Common myeloid progenitor, CD34-positive (primary cell): ENCODE measurements around the gene COPZ2.

Experiments used
- CTCF ChIA-PET: fragments of 350-600 bp; sonication (Branson Sonifier 250); formaldehyde crosslinking; loops from one replicate; lab custom pipeline; 2021; ENCODE audit warnings: antibody characterized with exemption; lab: Charles Lee
- POLR2A ChIA-PET: fragments of 350-600 bp; sonication (Branson Sonifier 250); formaldehyde crosslinking; loops from one replicate; lab custom pipeline; 2021; ENCODE audit warnings: antibody characterized with exemption; lab: Charles Lee
- DNase-seq, 3 donors: peaks; one replicate each; pipeline versions ENCODE4 v3.0.0 to v3.0.0-alpha.2; 2013
- H3K27ac ChIP-seq, 2 experiments: 1 replicate in 1 of 2; 2 replicates in 1 of 2; pipeline ENCODE4 v1.7.0; 2013; ENCODE audit warnings: inconsistent platforms in 2 of 2, low read length in 2 of 2, mild to moderate bottlenecking in 2 of 2, low read depth in 1 of 2, moderate library complexity in 1 of 2; ENCODE audit not compliant: severe bottlenecking in 2 of 2, insufficient read depth in 1 of 2, poor library complexity in 1 of 2
- H3K27me3 ChIP-seq, 5 experiments: replicated peaks in 2 of 5; 1 replicate in 3 of 5; 2 replicates in 2 of 5; pipeline versions ENCODE4 v1.6.1 to v1.7.0; 2013; ENCODE audit warnings: low read length in 4 of 5, mild to moderate bottlenecking in 2 of 5, moderate library complexity in 2 of 5, inconsistent platforms in 1 of 5; ENCODE audit not compliant: insufficient read depth in 5 of 5, control insufficient read depth in 4 of 5
- H3K36me3 ChIP-seq, 4 experiments: 1 replicate in 2 of 4; 2 replicates in 2 of 4; pipeline versions ENCODE4 v1.6.1 to v1.7.0; 2013; ENCODE audit warnings: low read length in 3 of 4, control low read depth in 1 of 4, mild to moderate bottlenecking in 1 of 4; ENCODE audit not compliant: control insufficient read depth in 4 of 4, insufficient read depth in 4 of 4
- H3K4me1 ChIP-seq, 4 experiments: 1 replicate in 3 of 4; 2 replicates in 1 of 4; pipeline versions ENCODE4 v1.6.1 to v1.7.1; 2013; ENCODE audit warnings: low read length in 3 of 4, mild to moderate bottlenecking in 3 of 4, control low read depth in 1 of 4, inconsistent platforms in 1 of 4, moderate library complexity in 1 of 4; ENCODE audit not compliant: control insufficient read depth in 4 of 4, insufficient read depth in 4 of 4; ENCODE audit errors: control extremely low read depth in 1 of 4
- H3K4me3 ChIP-seq, 7 experiments: 1 replicate in 4 of 7; 2 replicates in 3 of 7; pipeline versions ENCODE4 v1.5.1 to v1.7.0; 2013; ENCODE audit warnings: mild to moderate bottlenecking in 7 of 7, low read length in 6 of 7, moderate library complexity in 6 of 7, inconsistent platforms in 2 of 7, low read depth in 2 of 7, control low read depth in 1 of 7; ENCODE audit not compliant: insufficient read depth in 4 of 7, control insufficient read depth in 1 of 7; ENCODE audit errors: extremely low read depth in 1 of 7
- H3K9me3 ChIP-seq, 5 experiments: 1 replicate in 4 of 5; 2 replicates in 1 of 5; pipeline versions ENCODE4 v1.6.1 to v1.7.1; 2013; ENCODE audit warnings: low read length in 4 of 5, mild to moderate bottlenecking in 2 of 5, inconsistent platforms in 1 of 5, low read depth in 1 of 5, moderate library complexity in 1 of 5; ENCODE audit not compliant: control insufficient read depth in 4 of 5, insufficient read depth in 2 of 5; ENCODE audit errors: control extremely low read depth in 1 of 5
- WGBS: methylation state at CpG from one replicate; pipeline ENCODE4 v1.1.5; 2013; ENCODE audit not compliant: insufficient coverage; 5-methylcytosine and 5-hydroxymethylcytosine counted together

COPZ2 gene

DNA sequence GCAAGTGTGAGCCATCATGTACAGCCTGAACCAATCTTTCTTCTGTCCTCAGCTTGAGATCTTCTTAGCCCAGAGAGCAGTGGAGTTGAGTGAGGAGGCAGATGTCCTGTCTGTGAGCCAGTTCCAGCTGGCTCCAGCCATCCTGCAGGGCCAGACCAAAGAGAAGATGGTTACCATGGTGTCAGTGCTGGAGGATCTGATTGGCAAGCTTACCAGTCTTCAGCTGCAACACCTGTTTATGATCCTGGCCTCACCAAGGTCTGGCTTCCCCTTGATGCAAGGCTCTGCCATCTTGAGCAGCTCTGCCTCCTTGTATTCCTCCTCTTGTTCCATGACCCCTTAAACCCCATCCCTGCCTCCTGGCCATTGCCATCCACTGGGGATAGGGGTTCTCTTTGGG, 57.1 kb downstream of the COPZ2 start:
- Histone ChIP-seq H3K4me1 (peaks cover 4 to 45% (median 41%) of the 10 kb centered on the region in 4 experiments), H3K36me3 (peaks cover 17 to 68% (median 36%) of the 10 kb centered on the region in 4 experiments), H3K27me3 (no peaks in the 10 kb centered on the region), H3K9me3 (no peaks in the 10 kb centered on the region), H3K27ac (no peak overlapping the region), H3K4me3 (no peak overlapping the region)
- ChIA-PET POLR2A (no interaction called here), CTCF (interaction anchor here (0.7 to 29.2 kb wide), 6 partner anchors 9 to 100 kb away, joined by 3 to 511 read pairs (median 52); partner anchors contain the start of genes CDK5RAP3, PNPO and PRR15L)
- DNase-seq, result no peak

GRCh38 chr17:47978324-47978723, 59.3 kb downstream of the COPZ2 start:
- DNase-seq, result peak; percentile 57 to 81 (median 79)
- 27% methylated on average over 6 of the region's 7 CpGs for WGBS
- Histone ChIP-seq H3K27ac (no peak overlapping the region), H3K9me3 (no peaks in the 10 kb centered on the region), H3K36me3 (peaks cover 18 to 80% (median 53%) of the 10 kb centered on the region in 4 experiments), H3K27me3 (no peaks in the 10 kb centered on the region), H3K4me3 (no peak overlapping the region), H3K4me1 (peaks cover 4 to 35% (median 30%) of the 10 kb centered on the region in 4 experiments)
- ChIA-PET CTCF (interaction anchor here (1.0 to 29.2 kb wide), 16 partner anchors 8 to 139 kb away, joined by 3 to 511 read pairs (median 5); partner anchors contain the start of genes CDK5RAP3, PNPO and PRR15L), POLR2A (no interaction called here)
